Mucosa of stomach (tissue), 1 donor: Measurements from ENCODE around the gene SHOC2.

ENCODE experiments used
- H3K27me3 ChIP-seq: one replicate; pipeline ENCODE4 v1.7.0; 2013; ENCODE audit warnings: mild to moderate bottlenecking, low read length; ENCODE audit not compliant: control insufficient read depth, insufficient read depth
- H3K36me3 ChIP-seq: one replicate; pipeline ENCODE4 v1.7.0; 2013; ENCODE audit warnings: low read length; ENCODE audit not compliant: control insufficient read depth, insufficient read depth
- H3K4me1 ChIP-seq: one replicate; pipeline ENCODE4 v1.7.0; 2013; ENCODE audit warnings: mild to moderate bottlenecking, low read length; ENCODE audit not compliant: control insufficient read depth, insufficient read depth
- H3K4me3 ChIP-seq: one replicate; pipeline ENCODE4 v1.7.0; 2013; ENCODE audit warnings: low read length
- H3K9ac ChIP-seq: one replicate; pipeline ENCODE4 v1.7.0; 2013; ENCODE audit warnings: mild to moderate bottlenecking, low read length, moderate library complexity
- H3K9me3 ChIP-seq: one replicate; pipeline ENCODE4 v1.7.0; 2013; ENCODE audit warnings: mild to moderate bottlenecking, low read length, moderate library complexity; ENCODE audit not compliant: control insufficient read depth
- donor health status: Pancreatic carcinoma.

The SHOC2 gene

DNA sequence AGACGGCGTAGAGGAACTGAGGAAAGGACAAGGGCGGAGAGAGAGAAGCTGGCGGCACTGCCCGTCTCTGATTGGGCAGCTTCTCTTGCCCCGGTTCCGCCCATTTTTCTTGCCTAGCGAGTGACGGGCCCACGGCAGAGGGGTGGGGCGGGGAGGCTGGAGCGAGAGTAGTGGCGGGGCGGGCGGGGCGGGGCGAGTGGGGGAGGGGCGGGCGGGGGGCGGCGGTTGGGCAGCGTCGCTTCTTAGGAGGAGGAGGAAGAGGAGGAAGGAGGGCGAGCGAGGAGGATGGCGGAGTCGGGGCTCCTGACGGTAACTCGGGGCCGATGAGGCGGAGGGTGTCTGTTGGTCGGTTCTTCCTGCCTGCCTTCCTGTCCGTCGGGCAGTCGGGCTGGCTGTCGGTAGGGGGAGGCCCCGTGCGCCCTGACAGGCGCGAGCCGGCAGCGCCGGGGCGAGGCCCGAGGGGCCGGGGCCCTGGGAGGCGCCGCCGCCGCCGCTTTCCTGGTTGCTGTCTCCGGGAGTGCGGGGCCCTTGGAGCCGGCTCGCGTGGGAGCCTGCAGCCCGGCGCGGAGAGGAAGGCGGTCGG lies at the start of gene SHOC2:
Gene SHOC2, plus strand, starts transcription at position 256 of the 583 bp plus-strand sequence. CDS start 44,755 bp downstream, outside the sequence.
- H3K9me3 ChIP-seq = no peaks in the 10 kb centered on the region
- H3K27me3 ChIP-seq = no peaks in the 10 kb centered on the region
- no peaks in the 10 kb centered on the region for H3K36me3 ChIP-seq
- H3K9ac ChIP-seq = peak within 1 kb of the TSS; percentile 92
- H3K4me1 ChIP-seq = peaks cover 8% of the 10 kb centered on the region
- peak within 1 kb of the TSS; percentile 98 for H3K4me3 ChIP-seq

DNA sequence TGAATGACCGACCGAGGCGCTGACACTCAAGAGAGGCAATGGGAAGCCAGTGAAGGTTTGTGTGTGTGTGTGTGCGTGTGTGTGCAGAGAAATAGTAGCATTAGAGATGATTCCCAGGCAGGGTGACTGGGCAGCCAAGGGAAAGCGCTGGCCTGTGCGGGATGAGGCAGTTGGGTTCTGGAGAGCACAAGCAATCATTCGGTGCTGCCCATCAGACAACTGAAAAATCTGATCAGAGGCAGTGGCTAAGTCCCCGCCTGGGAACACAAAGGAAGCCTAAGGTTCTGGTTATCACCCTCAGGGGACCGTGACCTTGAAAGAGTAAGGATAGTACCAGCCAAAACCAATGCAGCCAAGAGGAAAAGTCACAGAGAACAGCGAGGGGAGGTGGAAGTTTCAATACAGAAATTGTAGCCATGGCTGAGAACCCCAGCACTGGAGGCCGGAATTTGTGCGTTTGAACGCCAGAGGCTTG lies 48.5 kb upstream of the SHOC2 start:
- Histone ChIP-seq H3K9me3 (no peaks in the 10 kb centered on the region), H3K9ac (peak overlapping the region; percentile 87), H3K4me3 (peak overlapping the region; percentile 39), H3K4me1 (peaks cover 32% of the 10 kb centered on the region), H3K27me3 (no peaks in the 10 kb centered on the region), H3K36me3 (no peaks in the 10 kb centered on the region)

DNA sequence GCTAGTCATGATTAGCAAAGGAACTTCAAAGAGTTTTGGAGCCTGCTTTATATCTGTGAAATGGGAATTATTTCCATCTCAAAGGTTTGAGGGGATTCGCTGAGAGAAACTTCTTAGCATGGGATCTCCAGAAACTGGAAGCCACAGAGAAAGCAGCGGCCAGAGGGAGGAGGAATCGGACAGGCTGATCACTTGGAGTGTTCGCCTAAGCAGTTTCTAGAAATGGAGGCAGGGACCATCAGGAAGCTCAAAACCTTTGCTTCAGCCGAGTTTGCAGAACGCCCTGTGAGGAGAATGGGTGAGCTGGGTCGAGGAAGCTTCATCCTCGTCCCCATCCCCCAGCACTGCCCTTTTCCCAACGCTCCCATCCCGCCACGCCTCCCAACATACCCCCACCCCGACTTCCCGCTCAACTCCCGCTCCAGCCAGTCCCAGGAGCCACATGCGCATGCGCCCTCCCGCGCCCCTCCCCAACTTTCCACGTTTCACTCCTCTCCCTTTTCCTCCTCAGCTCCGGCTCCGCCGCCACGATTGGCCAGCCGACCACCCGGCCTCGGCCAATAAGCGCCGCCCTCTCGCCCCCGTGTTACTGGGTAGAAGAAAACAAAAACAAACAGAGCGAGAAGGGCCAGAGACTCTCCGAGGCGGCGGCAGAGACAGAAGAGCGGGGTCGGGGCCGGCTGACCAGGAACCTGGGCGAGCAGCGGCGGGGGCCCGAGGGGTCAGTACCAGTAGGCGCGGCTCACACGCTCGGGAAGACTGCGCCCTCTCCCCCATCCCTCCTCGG lies 47.9 kb upstream of the SHOC2 start, which contains the start of gene PDCD4:
Gene PDCD4, plus strand, starts transcription at position 631 of the 787 bp plus-strand sequence. CDS start 4,100 bp downstream, outside the sequence.
- no peaks in the 10 kb centered on the region for H3K9me3 ChIP-seq
- peak within 1 kb of the TSS; percentile 44 for H3K4me3 ChIP-seq
- peaks cover 26% of the 10 kb centered on the region for H3K4me1 ChIP-seq
- H3K9ac ChIP-seq = peak within 1 kb of the TSS; percentile 87
- no peaks in the 10 kb centered on the region for H3K36me3 ChIP-seq
- no peaks in the 10 kb centered on the region for H3K27me3 ChIP-seq

DNA sequence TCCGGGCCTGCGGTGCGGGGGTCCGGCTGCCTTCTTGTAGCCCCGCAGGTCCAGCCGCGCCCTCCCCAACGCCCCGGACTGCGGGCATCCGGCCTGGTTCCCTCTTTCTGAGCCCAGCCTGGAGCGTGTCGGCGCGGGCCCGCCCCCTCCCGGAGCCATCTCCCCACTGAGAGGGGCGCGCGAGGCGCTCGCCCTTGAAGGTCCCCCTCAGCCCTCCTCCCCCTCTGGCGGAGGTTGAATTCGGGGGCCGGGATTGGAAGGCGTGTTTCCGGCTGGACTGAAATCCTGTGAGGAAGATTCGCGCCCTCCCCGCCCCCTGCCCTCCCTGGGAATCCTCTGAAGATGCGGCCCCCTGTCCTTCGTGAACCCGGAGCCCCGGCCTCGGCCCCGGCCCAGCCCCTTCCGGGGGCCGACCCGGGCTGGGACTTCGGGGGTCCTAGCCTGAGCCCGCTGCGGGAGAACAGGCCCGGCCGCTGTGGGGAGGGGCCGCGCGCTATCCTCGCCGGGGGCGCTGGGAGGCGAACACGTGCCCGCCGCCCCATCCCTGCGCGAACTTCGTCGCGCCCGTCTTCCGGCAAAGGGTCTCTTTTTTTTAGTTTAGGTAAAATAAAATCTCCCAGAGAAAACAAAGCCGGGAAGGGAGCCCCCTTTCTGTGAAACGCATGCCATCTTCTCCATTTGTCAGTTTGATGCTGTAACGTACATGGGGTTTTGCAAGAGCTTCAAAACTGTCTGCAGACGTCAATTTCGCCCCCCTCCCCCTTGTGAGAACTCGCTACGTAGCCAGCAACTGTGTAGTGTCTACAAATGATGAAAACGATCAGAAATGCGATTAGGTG lies 47.0 kb upstream of the SHOC2 start:
- H3K4me3 ChIP-seq = peak overlapping the region; percentile 44
- H3K36me3 ChIP-seq = no peaks in the 10 kb centered on the region
- H3K4me1 ChIP-seq = peaks cover 17% of the 10 kb centered on the region
- peak overlapping the region; percentile 87 for H3K9ac ChIP-seq
- H3K9me3 ChIP-seq = no peaks in the 10 kb centered on the region
- H3K27me3 ChIP-seq = no peaks in the 10 kb centered on the region

DNA sequence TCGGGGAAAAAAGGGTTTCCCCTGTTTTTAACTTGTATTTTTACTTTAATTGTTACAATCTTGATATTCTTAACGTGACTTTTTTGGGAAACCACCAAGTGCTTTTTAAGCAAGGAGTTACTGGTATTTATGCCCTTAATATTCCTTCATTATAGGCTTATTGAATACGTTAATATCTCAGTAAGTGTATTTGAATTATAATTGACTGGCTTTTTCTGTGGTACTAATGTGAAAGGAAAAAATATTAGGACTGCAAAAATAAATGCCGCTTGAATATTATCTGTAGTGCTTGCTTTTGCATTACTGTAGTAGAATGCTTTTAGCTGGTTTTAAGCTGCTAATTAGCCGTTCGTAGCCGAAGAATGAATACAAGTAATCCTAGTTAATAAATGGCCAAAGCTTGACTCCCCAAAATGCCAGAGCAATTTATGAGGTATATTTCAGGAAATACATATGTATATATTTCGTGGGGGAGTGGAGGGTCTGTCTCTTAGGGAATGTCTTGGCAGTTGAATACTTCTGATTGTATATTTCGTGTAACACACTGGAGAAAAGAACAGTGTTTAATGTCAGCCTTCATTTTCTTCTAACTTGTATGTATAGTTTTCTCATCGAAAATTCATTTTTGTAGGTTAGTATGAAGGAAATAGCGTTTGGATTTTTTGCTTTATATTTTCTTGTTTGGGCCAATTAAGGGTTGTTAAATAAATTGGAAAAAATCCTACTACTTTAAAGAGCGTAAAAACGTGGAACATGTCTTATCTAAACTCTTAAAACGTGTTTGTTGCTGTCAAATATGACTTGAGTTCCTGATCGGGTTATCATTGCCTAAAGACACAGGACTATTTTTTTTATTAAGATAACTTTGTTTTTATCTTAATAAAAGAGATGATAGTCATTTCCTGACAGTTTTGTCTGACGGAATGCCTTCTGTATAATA lies 46.1 kb upstream of the SHOC2 start:
- Histone ChIP-seq H3K4me1 (peaks cover 15% of the 10 kb centered on the region), H3K27me3 (no peaks in the 10 kb centered on the region), H3K9me3 (no peaks in the 10 kb centered on the region), H3K9ac (peak overlapping the region; percentile 87), H3K4me3 (peak overlapping the region; percentile 44), H3K36me3 (no peaks in the 10 kb centered on the region)

DNA sequence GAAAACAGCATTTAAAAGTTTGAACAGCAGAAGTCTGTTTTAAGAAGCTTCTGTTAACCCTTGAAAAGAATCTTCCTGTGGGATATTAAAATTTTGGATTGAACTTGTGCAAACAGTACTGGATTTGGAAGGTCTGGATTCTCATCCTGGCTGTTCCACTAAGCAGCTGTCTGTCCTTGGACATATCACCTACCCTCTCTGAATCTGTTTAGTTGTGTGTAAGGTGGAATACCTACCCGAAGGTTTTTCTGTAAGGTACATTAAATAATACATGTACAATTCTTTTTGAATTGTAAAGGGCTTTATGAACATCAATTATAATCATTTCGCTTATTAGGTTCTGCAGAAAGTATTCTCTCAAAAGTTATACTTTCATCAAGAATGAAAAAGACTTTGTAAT lies 45.5 kb upstream of the SHOC2 start:
- Histone ChIP-seq H3K36me3 (no peaks in the 10 kb centered on the region), H3K9me3 (no peaks in the 10 kb centered on the region), H3K9ac (peak overlapping the region; percentile 87), H3K27me3 (no peaks in the 10 kb centered on the region), H3K4me1 (peaks cover 15% of the 10 kb centered on the region), H3K4me3 (peak overlapping the region; percentile 14)

DNA sequence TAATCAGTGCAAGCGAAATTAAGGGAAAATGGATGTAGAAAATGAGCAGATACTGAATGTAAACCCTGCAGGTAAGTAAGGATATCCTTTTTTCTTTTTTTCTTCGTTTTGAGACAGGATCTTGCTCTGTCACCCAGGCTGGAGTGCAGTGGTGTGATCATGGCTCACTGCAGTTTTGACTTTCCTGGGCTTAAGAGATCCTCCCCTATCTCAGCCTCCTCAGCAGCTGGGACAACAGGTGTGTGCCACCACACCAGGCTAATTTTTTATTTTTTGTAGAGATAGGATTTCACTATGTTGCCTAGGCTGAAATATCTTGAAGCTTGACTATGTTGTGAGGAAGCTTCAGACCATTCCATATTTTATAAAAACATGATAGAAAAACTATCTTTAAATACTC lies 43.4 kb upstream of the SHOC2 start:
- Histone ChIP-seq H3K9ac (no peak overlapping the region), H3K4me3 (no peak overlapping the region), H3K36me3 (no peaks in the 10 kb centered on the region), H3K4me1 (peaks cover 10% of the 10 kb centered on the region), H3K9me3 (no peaks in the 10 kb centered on the region), H3K27me3 (no peaks in the 10 kb centered on the region)

DNA sequence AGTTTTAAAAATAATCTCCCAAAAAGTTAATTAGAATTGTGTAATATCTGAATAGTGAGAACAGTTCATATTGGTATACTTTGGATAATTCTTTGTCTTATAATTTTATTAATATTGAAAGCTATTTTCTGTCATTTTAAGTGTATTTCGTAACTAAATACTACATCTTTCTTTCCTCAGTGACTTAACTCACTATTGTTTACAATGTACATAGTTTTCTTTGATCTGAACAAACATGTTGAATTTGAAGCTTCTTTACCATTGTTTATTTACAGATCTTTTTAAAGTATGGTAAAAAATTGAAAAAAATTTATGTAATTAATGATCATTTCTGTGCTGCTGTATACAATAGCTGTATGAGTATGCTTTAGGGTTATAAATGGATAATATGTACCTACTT lies 42.6 kb upstream of the SHOC2 start:
- Histone ChIP-seq H3K4me3 (no peak overlapping the region), H3K9ac (no peak overlapping the region), H3K4me1 (peaks cover 4% of the 10 kb centered on the region), H3K27me3 (no peaks in the 10 kb centered on the region), H3K9me3 (no peaks in the 10 kb centered on the region), H3K36me3 (no peaks in the 10 kb centered on the region)

DNA sequence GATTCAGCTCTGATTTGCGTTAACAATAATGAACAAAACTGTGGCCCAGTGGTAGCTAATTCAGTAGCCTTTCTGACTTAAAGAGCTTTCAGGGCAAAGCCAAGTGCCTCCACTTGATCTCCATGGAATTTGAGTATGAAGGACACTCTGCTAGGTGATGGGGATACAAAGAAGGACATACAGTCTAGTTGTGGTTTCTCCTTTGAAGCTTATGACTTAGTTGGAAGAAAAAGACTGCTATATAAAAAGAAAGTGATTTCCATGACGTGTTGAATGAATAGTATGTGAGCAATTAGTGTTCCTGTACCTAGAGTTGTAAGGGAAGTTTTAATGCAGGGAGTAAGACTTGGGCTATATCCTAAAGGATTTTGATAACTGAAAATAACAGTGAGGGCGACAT lies 39.4 kb upstream of the SHOC2 start:
- H3K27me3 ChIP-seq = no peaks in the 10 kb centered on the region
- H3K36me3 ChIP-seq = no peaks in the 10 kb centered on the region
- no peak overlapping the region for H3K9ac ChIP-seq
- H3K4me3 ChIP-seq = no peak overlapping the region
- peaks cover 11% of the 10 kb centered on the region for H3K4me1 ChIP-seq
- H3K9me3 ChIP-seq = no peaks in the 10 kb centered on the region

DNA sequence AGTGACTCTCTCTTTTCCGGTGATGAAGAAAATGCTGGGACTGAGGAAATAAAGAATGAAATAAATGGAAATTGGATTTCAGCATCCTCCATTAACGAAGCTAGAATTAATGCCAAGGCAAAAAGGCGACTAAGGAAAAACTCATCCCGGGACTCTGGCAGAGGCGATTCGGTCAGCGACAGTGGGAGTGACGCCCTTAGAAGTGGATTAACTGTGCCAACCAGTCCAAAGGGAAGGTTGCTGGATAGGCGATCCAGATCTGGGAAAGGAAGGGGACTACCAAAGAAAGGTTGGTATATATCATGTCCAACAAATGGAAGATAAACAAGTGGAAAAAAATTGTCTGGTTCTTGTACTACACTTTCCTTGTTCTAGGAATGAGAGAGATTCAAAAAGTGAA lies 38.2 kb upstream of the SHOC2 start:
- no peak overlapping the region for H3K4me3 ChIP-seq
- H3K4me1 ChIP-seq = peaks cover 13% of the 10 kb centered on the region
- H3K36me3 ChIP-seq = no peaks in the 10 kb centered on the region
- H3K27me3 ChIP-seq = no peaks in the 10 kb centered on the region
- H3K9me3 ChIP-seq = no peaks in the 10 kb centered on the region
- H3K9ac ChIP-seq = no peak overlapping the region

DNA sequence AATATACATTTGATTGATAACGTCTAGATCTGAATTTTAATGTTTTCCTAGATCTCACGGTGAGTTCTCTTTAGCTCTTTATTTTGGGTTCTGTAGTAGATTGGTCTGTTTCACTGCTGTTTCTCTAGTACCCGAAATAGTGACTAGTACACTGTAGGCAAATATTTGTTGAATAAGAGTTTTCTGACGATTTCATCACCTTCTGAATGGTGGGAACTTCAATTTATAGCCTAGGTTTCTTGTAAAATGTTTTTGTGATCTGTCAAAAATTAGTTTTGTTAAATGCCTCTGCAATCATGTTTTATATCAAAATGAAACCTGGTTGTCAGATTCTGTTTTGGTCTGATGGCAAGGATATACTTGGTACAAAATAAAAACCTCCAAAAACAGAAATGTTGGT lies 37.5 kb upstream of the SHOC2 start:
- Histone ChIP-seq H3K4me1 (peaks cover 16% of the 10 kb centered on the region), H3K27me3 (no peaks in the 10 kb centered on the region), H3K9me3 (no peaks in the 10 kb centered on the region), H3K9ac (peak overlapping the region; percentile 2), H3K36me3 (no peaks in the 10 kb centered on the region), H3K4me3 (no peak overlapping the region)
